ENCODE measurements around the gene CDKL1.

DNA sequence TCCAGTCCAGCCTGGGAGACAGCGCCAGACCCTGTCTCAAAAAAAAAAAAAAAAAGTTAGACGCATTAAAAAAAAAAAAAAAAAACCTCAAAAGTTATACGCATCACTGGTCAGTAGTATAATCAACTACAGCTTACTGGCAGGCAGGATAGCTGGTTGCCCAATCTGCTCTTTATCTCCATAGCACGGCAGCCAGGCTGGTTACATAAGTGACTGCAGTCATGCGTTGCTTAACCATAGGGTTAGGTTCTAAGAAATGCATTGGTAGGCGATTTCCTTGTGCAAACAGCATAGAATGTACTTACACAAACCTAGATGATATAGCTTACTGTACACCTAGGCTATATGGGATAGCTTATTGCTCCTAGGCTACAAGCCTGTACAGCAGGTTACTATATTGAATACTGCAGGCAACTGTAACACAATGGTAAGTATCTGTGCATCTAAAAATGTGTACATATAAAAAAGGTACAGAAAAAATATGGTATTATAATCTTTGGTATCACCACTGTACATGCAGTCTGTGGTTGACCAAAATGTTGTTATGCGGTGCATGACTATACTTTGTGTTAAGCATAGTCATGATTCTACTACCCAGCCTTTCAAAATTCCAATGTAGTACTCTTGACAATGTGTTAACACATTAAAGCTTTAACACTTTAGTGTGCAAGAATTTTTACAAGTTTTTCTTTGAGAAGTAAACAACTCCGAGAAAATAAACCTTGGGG is 92.8 kb downstream of the CDKL1 start:
- TF ChIP-seq CTCF (IDR thresholded peaks at IDR 0.05): no peak
- TF ChIP-seq EZH2 (IDR thresholded peaks at IDR 0.05; ENCODE audit: borderline replicate concordance, insufficient read depth, low read depth, low read length, poor library complexity, severe bottlenecking): no peak
